ENCODE data around the gene VAT1. TPM values are rescaled to one million over a fixed set of nuclear protein-coding genes. Genes with fewer than 3 reads are reported as not detected.
"Not testable (repeated sequence)": the region's sequence is repeated elsewhere in the genome, so short reads cannot be mapped to it uniquely, and the experiment has no call there.

VAT1 gene
- total RNA-seq, 4 donors from 2014 or later, result 209 to 329 (median 254) TPM

DNA sequence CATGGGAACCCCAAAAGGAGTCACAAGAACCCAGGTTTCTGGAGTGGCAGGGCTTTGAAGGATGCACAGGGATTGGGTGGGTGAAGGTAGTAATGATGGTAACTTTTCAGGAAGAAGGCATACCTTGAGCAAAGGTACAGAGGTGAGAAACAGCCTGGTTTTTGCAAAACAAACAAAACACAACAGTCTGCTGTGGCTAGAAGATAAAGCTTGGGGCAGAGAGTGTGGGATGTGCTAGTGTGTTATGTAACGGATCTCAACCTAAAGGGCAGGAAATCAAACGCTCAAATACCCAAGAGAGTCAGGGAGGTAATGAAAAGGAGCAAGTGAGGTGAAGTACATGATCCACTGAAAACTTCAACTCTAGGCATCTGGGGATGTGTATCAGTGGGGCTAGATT lies 46.9 kb downstream of the VAT1 start:
- no peak for TF ChIP-seq POLR2A (IDR thresholded peaks at IDR 0.05)
- TF ChIP-seq, protein P1, sequence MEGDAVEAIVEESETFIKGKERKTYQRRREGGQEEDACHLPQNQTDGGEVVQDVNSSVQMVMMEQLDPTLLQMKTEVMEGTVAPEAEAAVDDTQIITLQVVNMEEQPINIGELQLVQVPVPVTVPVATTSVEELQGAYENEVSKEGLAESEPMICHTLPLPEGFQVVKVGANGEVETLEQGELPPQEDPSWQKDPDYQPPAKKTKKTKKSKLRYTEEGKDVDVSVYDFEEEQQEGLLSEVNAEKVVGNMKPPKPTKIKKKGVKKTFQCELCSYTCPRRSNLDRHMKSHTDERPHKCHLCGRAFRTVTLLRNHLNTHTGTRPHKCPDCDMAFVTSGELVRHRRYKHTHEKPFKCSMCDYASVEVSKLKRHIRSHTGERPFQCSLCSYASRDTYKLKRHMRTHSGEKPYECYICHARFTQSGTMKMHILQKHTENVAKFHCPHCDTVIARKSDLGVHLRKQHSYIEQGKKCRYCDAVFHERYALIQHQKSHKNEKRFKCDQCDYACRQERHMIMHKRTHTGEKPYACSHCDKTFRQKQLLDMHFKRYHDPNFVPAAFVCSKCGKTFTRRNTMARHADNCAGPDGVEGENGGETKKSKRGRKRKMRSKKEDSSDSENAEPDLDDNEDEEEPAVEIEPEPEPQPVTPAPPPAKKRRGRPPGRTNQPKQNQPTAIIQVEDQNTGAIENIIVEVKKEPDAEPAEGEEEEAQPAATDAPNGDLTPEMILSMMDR (IDR thresholded peaks at IDR 0.05), result no peak
- intact Hi-C loops (cut with DNase I; ENCODE audit: low total_unique reads), result no loop called here
- no peak for DNase-seq (ENCODE audit: low spot score in 2 of 2)
- WGBS, 2 donors, result 46 to 52% methylated on average over 2 of the region's 2 CpGs
- no peak overlapping the region for H3K4me3 ChIP-seq (ENCODE audit: low read depth, poor library complexity, severe bottlenecking)

DNA sequence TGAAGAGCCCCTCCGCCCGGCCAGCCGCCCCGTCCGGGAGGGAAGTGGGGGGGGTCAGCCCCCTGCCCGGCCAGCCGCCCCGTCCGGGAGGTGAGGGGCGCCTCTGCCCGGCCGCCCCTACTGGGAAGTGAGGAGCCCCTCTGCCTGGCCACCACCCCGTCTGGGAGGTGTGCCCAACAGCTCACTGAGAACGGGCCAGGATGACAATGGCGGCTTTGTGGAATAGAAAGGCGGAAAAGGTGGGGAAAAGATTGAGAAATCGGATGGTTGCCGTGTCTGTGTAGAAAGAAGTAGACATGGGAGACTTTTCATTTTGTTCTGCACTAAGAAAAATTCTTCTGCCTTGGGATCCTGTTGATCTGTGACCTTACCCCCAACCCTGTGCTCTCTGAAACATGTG lies 48.9 kb downstream of the VAT1 start:
- DNase-seq (ENCODE audit: low spot score in 2 of 2); intact Hi-C loops (cut with DNase I; ENCODE audit: low total_unique reads); H3K4me3 ChIP-seq (ENCODE audit: low read depth, poor library complexity, severe bottlenecking): not testable (repeated sequence)
- 58 to 84% methylated on average over 4 to 5 of the region's 18 CpGs for WGBS, 2 donors

DNA sequence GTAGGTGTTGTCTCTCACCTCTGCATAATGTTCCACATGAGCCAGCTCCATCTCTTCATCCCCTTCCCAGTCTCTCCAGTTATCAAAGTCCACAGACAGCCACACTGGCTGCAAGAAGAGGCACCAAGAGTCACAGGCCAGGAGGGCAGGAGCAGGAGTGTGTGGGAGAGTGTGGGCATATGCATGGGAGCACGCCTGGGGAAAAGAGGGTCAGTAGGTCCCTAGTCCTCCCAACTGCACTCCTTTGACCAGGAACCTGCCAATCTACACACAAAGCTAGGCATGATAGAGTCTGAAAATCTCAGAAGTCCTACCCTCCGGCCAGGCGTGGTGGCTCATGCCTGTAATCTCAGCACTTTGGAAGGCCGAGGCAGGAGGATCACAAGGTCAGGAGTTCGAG lies 50.6 kb downstream of the VAT1 start:
- H3K4me3 ChIP-seq (ENCODE audit: low read depth, poor library complexity, severe bottlenecking), result no peak overlapping the region
- 90 to 92% methylated on average over 5 of the region's 5 CpGs for WGBS, 2 donors
- no peak for TF ChIP-seq POLR2A (IDR thresholded peaks at IDR 0.05)
- intact Hi-C loops (cut with DNase I; ENCODE audit: low total_unique reads), result no loop called here
- no peak for DNase-seq (ENCODE audit: low spot score in 2 of 2)

DNA sequence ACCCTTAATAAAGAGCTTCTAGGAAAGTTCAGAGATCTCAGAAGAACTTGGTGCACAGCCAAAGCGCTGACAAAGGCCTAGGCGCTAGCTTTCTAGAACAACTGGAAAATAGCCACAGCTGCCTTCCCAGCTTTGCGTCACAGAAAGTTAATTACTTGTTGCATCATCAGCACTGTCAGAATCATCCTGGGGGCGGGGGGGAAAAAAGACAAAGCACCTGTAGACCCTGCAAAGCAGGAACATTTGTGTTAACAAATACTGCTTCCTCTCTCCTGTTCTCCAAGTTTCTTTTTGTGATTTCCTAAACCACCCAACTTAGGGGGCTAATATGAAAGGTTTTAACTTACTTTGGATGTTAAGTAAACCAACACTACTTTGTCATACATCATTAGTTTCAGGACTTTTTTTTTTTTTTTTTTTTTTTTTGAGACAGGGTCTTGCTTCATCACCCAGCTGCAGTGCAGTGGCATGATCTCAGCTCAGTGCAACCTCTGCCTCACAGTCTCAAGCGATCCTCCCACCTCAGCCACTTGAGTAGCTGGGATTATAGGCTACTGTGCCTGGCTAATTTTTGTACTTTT lies 53.1 kb downstream of the VAT1 start:
- WGBS, 2 donors, result 44 to 45% methylated on average over 5 of the region's 5 CpGs
- DNase-seq (ENCODE audit: low spot score in 2 of 2), result no peak
- H3K4me3 ChIP-seq (ENCODE audit: low read depth, poor library complexity, severe bottlenecking), result no peak overlapping the region
- intact Hi-C loops (cut with DNase I; ENCODE audit: low total_unique reads), result no loop called here
- no peak for TF ChIP-seq POLR2A (IDR thresholded peaks at IDR 0.05)
- TF ChIP-seq, protein P1 (IDR thresholded peaks at IDR 0.05), result no peak

DNA sequence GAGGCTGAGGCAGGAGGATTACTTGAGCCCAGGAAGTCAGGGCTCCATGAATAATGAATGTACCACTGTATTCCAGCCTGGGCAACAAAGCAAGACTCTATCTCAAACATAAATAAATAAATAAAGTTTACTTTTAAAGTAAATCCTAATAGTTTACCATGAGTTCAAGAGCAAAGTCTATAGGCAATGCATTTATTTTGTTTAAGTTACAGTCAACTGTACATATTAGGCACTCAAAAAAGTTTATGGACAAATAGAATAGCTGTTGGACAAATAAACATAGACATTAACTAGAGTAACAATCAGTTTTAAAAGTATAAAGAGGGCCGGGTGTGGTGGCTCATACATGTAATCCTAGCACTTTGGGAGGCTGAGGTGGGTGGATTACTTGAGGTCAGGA lies 54.3 kb downstream of the VAT1 start:
- 78 to 84% methylated on average over 1 of the region's 1 CpG for WGBS, 2 donors
- intact Hi-C loops (cut with DNase I; ENCODE audit: low total_unique reads), result no loop called here
- no peak for DNase-seq (ENCODE audit: low spot score in 2 of 2)
- TF ChIP-seq, protein P1 (IDR thresholded peaks at IDR 0.05), result no peak
- TF ChIP-seq POLR2A (IDR thresholded peaks at IDR 0.05), result no peak
- no peak overlapping the region for H3K4me3 ChIP-seq (ENCODE audit: low read depth, poor library complexity, severe bottlenecking)

Other genes starting within 250 kb of the VAT1 start
- 10 to 100 TPM; 39.2 to 79.8 (median 61.0) TPM for gene VPS25, start 248.9 kb downstream of the VAT1 start, total RNA-seq
- gene WNK4, start 241.8 kb downstream of the VAT1 start, total RNA-seq, result 1 to 10 TPM in 1 of 4 donors, under 1 TPM in 1, not detected in 2; 0.62 to 1.0 TPM
- 10 to 100 TPM; 40.7 to 64.0 (median 61.1) TPM for gene COA3, start 223.7 kb downstream of the VAT1 start, total RNA-seq
- gene CNTD1, start 223.5 kb downstream of the VAT1 start, total RNA-seq, result 1 to 10 TPM in 1 of 4 donors, under 1 TPM in 1, not detected in 2; 0.17 to 1.4 TPM
- gene BECN1, start 198.1 kb downstream of the VAT1 start, total RNA-seq, result 100 to 1,000 TPM in 2 of 4 donors, 10 to 100 TPM in 2; 70.7 to 113 (median 93.0) TPM
- 10 to 100 TPM; 56.2 to 82.0 (median 75.1) TPM for gene PSME3, start 189.0 kb downstream of the VAT1 start, total RNA-seq
- 1 to 10 TPM in 3 of 4 donors, under 1 TPM in 1; 0.52 to 2.4 (median 1.2) TPM for gene AOC2, start 177.8 kb downstream of the VAT1 start, total RNA-seq
- 10 to 100 TPM in 1 of 4 donors, 1 to 10 TPM in 3; 4.7 to 11.2 (median 8.1) TPM for gene AOC3, start 171.2 kb downstream of the VAT1 start, total RNA-seq
- not detected for gene G6PC1, start 121.6 kb downstream of the VAT1 start, total RNA-seq
- gene AARSD1, start 57.9 kb downstream of the VAT1 start, total RNA-seq, result 10 to 100 TPM; 10.3 to 21.7 (median 17.2) TPM
- 1 to 10 TPM in 1 of 4 donors, under 1 TPM in 1, not detected in 2; 0.19 to 1.8 TPM for gene PTGES3L, start 42.3 kb downstream of the VAT1 start, total RNA-seq
- 10 to 100 TPM; 12.6 to 16.0 (median 13.0) TPM for gene RUNDC1, start 41.8 kb downstream of the VAT1 start, total RNA-seq
- 1,000 to 10,000 TPM; 1,091 to 1,783 (median 1,434) TPM for gene RPL27, start 24.0 kb downstream of the VAT1 start, total RNA-seq
- gene IFI35, start 15.6 kb downstream of the VAT1 start, total RNA-seq, result 10 to 100 TPM in 3 of 4 donors, 1 to 10 TPM in 1; 7.6 to 18.5 (median 16.9) TPM
- 1 to 10 TPM in 2 of 4 donors, under 1 TPM in 2; 0.65 to 2.7 (median 1.0) TPM for gene RND2, start 2.8 kb upstream of the VAT1 start, total RNA-seq
- 1 to 10 TPM; 4.5 to 7.6 (median 5.8) TPM for gene BRCA1, start 103.0 kb upstream of the VAT1 start, total RNA-seq
- gene NBR1, start 148.8 kb upstream of the VAT1 start, total RNA-seq, result 100 to 1,000 TPM in 1 of 4 donors, 10 to 100 TPM in 3; 84.3 to 101 (median 91.4) TPM
- 1 to 10 TPM in 3 of 4 donors, under 1 TPM in 1; 0.57 to 4.6 (median 1.4) TPM for gene TMEM106A, start 189.5 kb upstream of the VAT1 start, total RNA-seq
- gene CCDC200, start 206.2 kb upstream of the VAT1 start, total RNA-seq, result not detected
- gene RNU2-1, start 211.6 kb upstream of the VAT1 start, total RNA-seq, result not detected

Data from lower leg skin (tissue), 4 donors.